WTC11 (cell line): Measurements from ENCODE around the gene GMEB1.
"Not testable (repeated sequence)": the region's sequence is repeated elsewhere in the genome, so short reads cannot be mapped to it uniquely, and the experiment has no call there.

Experiments used
- CREB1 ChIP-seq: sonication (generic); formaldehyde crosslinking; IDR thresholded peaks from 2 replicates; pipeline ENCODE4 v1.8.0; 2023; ENCODE audit warnings: mild to moderate bottlenecking, missing genetic modification reagents
- CTCF ChIP-seq: fragments of 200-600 bp; IDR thresholded peaks from 2 replicates; pipeline ENCODE4 v1.8.0; 2022; ENCODE audit warnings: antibody characterized with exemption
- KAT7 ChIP-seq: sonication (generic); formaldehyde crosslinking; IDR thresholded peaks from 2 replicates; pipeline ENCODE4 v1.8.1; 2023; ENCODE audit warnings: missing genetic modification reagents, mild to moderate bottlenecking, borderline replicate concordance
- NFE2L1 ChIP-seq: sonication (generic); formaldehyde crosslinking; IDR thresholded peaks from 2 replicates; pipeline ENCODE4 v1.8.1; 2023; ENCODE audit warnings: missing genetic modification reagents
- NR3C1 ChIP-seq: sonication (generic); formaldehyde crosslinking; conservative IDR thresholded peaks from 2 replicates; pipeline ENCODE4 v1.8.1; 2023; ENCODE audit warnings: low read depth, mild to moderate bottlenecking, missing genetic modification reagents
- ZNF671 ChIP-seq: fragments of 250-450 bp; sonication (Bioruptor Pico); IDR thresholded peaks from 2 replicates; pipeline ENCODE4 v1.8.0; 2021; ENCODE audit warnings: mild to moderate bottlenecking
- TF ChIP-seq, protein P1 (sequence below): sonication (generic); formaldehyde crosslinking; IDR thresholded peaks from 2 replicates; pipeline ENCODE4 v1.8.0; 2022; ENCODE audit warnings: mild to moderate bottlenecking, missing genetic modification reagents
- TF ChIP-seq, protein P2 (sequence below): fragments of 250-450 bp; sonication (Bioruptor Pico); IDR thresholded peaks from 2 replicates; pipeline ENCODE4 v2.1.2; 2022; ENCODE audit warnings: mild to moderate bottlenecking, moderate library complexity

- not testable (repeated sequence) for TF ChIP-seq CREB1 (CRISPR knock-in tag); NFE2L1 (CRISPR knock-in tag); KAT7 (CRISPR knock-in tag); ZNF671 (CRISPR knock-in tag); NR3C1 (CRISPR knock-in tag); CTCF
- TF ChIP-seq, protein P1, sequence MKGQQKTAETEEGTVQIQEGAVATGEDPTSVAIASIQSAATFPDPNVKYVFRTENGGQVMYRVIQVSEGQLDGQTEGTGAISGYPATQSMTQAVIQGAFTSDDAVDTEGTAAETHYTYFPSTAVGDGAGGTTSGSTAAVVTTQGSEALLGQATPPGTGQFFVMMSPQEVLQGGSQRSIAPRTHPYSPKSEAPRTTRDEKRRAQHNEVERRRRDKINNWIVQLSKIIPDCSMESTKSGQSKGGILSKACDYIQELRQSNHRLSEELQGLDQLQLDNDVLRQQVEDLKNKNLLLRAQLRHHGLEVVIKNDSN = not testable (repeated sequence)
- TF ChIP-seq, protein P2, sequence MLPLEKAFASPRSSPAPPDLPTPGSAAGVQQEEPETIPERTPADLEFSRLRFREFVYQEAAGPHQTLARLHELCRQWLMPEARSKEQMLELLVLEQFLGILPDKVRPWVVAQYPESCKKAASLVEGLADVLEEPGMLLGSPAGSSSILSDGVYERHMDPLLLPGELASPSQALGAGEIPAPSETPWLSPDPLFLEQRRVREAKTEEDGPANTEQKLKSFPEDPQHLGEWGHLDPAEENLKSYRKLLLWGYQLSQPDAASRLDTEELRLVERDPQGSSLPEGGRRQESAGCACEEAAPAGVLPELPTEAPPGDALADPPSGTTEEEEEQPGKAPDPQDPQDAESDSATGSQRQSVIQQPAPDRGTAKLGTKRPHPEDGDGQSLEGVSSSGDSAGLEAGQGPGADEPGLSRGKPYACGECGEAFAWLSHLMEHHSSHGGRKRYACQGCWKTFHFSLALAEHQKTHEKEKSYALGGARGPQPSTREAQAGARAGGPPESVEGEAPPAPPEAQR = not testable (repeated sequence)
Measured at GRCh38 chr1:28725365-28725764, 56.8 kb downstream of the GMEB1 start.
